ENCODE measurements around the gene RIPK4. TPM values are rescaled to one million over a fixed set of nuclear protein-coding genes. Genes with fewer than 3 reads are reported as not detected.

The RIPK4 gene
- total RNA-seq, result 28.0 TPM

GRCh38 chr21:41766883-41767605, at the start of gene RIPK4:
TSS of gene RIPK4 (minus strand) at chr21:41767052. CDS start at chr21:41767041, 11 bp downstream.
- DNase-seq (ENCODE audit: extremely low spot score in 2 of 2), result no peak
- Histone ChIP-seq H3K27me3 (peaks cover 29% of the 10 kb centered on the region), H3K36me3 (no peaks in the 10 kb centered on the region), H3K4me1 (peaks cover 39% of the 10 kb centered on the region), H3K4me3 (peak within 1 kb of the TSS; percentile 33 to 59), H3K9me3 (no peaks in the 10 kb centered on the region), H3K27ac (peak within 1 kb of the TSS; percentile 88)
- TF ChIP-seq POLR2A (IDR thresholded peaks at IDR 0.05), result peak in 1 of 2 donors; percentile 28
- peak in 1 of 2 donors; percentile 71 for TF ChIP-seq POLR2AphosphoS5 (IDR thresholded peaks at IDR 0.05; ENCODE audit: insufficient read depth in 1 of 2, low read depth in 1 of 2)
- TF ChIP-seq CTCF (IDR thresholded peaks at IDR 0.05), result no peak
- intact Hi-C loops (cut with DNase I), result no loop called here

GRCh38 chr21:41815652-41816582, 49.1 kb upstream of the RIPK4 start:
- intact Hi-C loops (cut with DNase I), result loop anchor here (2.0 kb wide), 1 partner anchor 301 kb away; no protein-coding TSS in a partner anchor
- Histone ChIP-seq H3K27me3 (no peaks in the 10 kb centered on the region), H3K9me3 (no peaks in the 10 kb centered on the region), H3K4me1 (no peaks in the 10 kb centered on the region), H3K36me3 (peaks cover 0 to 15% of the 10 kb centered on the region in 2 donors), H3K27ac (no peak overlapping the region), H3K4me3 (no peak overlapping the region)
- TF ChIP-seq POLR2A (IDR thresholded peaks at IDR 0.05), result no peak
- no peak for TF ChIP-seq POLR2AphosphoS5 (IDR thresholded peaks at IDR 0.05; ENCODE audit: insufficient read depth in 1 of 2, low read depth in 1 of 2)
- TF ChIP-seq CTCF (IDR thresholded peaks at IDR 0.05), result no peak
- no peak for DNase-seq (ENCODE audit: extremely low spot score in 2 of 2)

- no peaks in the 10 kb centered on the region for H3K9me3 ChIP-seq
- H3K4me1 ChIP-seq, result no peaks in the 10 kb centered on the region
- DNase-seq (ENCODE audit: extremely low spot score in 2 of 2), result no peak
- no peaks in the 10 kb centered on the region for H3K27me3 ChIP-seq
- intact Hi-C loops (cut with DNase I), result no loop called here
- no peak overlapping the region for H3K4me3 ChIP-seq
- no peak overlapping the region for H3K27ac ChIP-seq
- peaks cover 0 to 23% of the 10 kb centered on the region in 2 donors for H3K36me3 ChIP-seq
- TF ChIP-seq CTCF (IDR thresholded peaks at IDR 0.05) (no peak), POLR2A (IDR thresholded peaks at IDR 0.05) (no peak), POLR2AphosphoS5 (IDR thresholded peaks at IDR 0.05; ENCODE audit: insufficient read depth in 1 of 2, low read depth in 1 of 2) (no peak)
Measured at GRCh38 chr21:41813226-41813625, 46.4 kb upstream of the RIPK4 start.

GRCh38 chr21:41812679-41813078, 45.8 kb upstream of the RIPK4 start:
- no peaks in the 10 kb centered on the region for H3K4me1 ChIP-seq
- no peak overlapping the region for H3K27ac ChIP-seq
- intact Hi-C loops (cut with DNase I), result no loop called here
- TF ChIP-seq POLR2AphosphoS5 (IDR thresholded peaks at IDR 0.05; ENCODE audit: insufficient read depth in 1 of 2, low read depth in 1 of 2) (no peak), CTCF (IDR thresholded peaks at IDR 0.05) (no peak), POLR2A (IDR thresholded peaks at IDR 0.05) (no peak)
- no peaks in the 10 kb centered on the region for H3K9me3 ChIP-seq
- peaks cover 0 to 23% of the 10 kb centered on the region in 2 donors for H3K36me3 ChIP-seq
- no peaks in the 10 kb centered on the region for H3K27me3 ChIP-seq
- no peak for DNase-seq (ENCODE audit: extremely low spot score in 2 of 2)
- no peak overlapping the region for H3K4me3 ChIP-seq
